HG02981 (cell line): ENCODE measurements around the gene TBC1D2.

Source experiments
- ATAC-seq: cut with Tn5 transposase; IDR thresholded peaks from one replicate; pipeline ENCODE4 v1.9.1; 2021; ENCODE audit warnings: mild to moderate bottlenecking, moderate library complexity; ENCODE audit not compliant: unreplicated experiment

The TBC1D2 gene

DNA sequence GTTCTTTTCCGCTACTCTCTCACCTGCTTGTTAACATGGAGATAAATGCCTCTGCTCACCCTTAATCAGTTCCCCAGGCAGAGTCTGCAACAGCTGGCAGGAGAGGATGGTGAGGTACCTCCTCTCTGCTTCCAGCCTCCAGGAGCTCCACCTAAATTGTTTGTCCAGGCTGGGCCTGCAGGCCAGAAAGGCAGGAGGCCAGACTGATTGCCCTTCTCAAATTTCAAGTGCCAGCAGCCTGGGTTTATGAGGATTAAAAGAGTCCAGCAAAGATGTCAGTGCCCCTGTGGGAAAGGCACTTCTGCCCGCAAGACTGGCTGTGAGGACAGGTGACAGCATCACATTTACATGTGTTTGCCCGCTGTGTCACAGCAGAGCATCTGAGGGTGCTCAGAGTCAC, 82.8 kb downstream of the TBC1D2 start:
- ATAC-seq, result no peak

DNA sequence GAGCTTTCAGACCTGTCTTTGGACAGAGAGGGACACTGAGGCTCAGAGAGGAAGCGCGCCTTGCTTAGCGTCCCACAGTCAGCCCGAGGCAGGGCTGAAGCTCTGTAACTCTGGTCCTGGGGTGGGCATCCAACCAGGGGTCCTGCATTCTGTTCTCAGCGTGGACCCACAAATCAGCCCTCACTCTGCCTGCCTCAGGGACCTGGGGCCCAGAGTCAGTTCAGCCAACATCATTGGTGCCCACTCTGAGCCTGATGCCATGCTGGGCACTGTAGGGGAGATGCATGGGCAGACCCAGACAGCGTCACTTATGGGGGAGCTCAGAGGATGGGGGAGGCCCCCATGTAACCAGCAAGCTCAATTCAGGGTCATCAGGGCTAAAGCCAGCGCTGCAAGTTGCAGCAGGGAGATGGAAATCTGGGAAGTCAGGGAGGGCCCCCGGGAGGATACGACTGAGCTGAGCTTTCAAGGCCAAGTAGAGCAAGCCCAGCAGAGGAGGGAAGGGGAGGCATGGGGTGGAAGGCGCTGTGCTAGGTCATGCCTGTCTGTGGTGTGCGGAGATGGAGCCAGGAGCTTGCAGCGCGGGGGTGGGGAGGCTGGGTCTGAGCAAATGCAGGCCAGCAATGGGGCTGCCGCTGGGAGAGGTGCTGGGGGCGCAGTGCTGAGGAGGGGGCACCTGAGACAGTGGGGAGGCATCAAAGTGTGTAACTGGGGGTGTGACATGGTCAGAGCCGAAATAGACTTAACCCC, 84.1 kb downstream of the TBC1D2 start:
- no peak for ATAC-seq

DNA sequence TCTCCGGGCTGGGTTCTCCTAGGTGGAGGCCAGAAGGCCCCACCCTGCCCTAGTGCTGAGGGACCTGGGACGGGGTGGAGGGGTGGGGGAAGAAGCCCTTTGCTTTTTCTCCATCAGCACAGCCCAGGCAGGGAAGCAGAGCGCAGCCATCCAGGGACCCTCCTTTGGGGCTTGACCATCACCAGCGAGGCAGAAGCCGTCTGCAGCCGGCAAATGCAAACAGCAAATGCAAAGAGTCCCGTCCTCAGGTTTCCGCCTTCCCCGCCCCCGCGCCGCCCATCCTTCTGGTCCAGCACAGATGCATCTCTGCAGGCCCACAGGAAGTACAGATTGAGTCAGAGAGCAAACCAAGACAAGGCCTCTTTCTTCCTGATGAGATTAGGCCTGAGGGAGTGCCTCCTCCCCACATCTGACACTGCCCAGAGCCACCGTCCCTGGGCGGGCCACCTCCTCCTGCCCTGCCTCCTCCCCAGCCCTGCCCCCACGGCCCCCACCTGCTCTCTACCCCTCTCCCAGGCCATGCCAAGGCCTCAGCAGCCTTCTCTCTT, 86.4 kb downstream of the TBC1D2 start:
- ATAC-seq, result peak; percentile 96

DNA sequence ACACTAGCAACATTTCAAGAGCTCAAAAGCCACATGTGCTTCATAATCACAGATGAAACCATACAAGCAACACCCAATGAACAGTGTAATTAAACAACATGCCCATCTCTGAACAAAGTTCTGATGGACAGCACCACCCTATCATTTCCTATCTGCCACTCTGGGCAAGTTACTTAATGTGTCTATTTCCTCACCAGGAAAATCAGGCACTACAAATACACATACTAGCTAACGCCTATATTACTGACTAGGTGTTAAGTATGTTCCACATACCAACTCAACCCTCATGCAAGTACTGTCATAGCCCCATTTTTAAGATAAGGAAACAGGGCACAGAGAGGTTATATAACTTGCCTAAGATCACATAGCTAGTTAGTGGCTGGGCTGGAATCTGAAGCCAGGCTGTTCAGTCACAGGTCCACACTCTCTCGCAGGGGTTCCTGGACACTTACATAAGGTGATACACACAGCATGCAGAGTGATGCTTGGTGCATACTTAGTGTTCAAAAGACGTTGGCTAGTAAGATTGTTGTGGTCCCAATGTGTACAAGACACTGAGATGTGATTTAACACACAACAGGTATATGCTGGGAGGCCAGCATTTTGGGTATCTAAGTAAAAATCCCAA, 87.2 kb downstream of the TBC1D2 start:
- no peak for ATAC-seq

DNA sequence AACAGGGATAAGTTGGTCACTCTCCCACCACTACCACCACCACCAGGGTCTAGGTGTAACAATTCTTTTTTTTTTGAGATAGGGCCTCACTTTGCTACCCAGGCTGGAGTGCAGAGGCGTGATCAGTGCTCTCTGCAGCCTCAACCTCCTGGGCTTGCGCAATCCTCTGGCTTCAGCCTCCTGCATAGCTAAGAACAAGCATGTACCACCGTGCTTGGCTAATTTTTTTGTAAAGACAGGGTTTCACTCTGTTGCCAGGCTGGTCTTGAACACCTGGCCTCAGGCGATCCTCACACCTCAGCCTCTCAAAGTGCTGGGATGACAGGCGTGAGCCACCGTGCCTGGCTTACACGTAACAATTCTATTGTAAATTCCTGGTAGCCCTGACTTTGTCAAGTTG, 90.5 kb downstream of the TBC1D2 start:
- ATAC-seq, result no peak

DNA sequence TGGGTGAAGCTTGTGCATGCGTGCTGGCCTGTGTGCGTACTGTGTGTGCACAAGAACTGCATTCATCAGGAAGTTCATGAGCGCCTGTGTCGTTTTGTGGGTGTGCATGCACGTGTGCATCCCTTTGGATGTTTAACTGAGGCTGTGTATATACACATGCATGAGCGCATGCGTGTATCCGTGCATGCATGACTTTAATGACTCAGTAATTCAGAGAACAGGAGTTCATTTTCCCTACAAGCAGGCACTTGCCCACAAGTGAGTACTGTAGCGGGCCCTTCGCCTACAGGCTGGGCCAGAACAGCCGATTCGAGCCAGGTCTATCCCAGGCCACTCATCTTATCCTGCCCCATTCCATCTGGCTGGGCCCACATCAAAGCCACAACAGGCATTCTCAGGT, 92.8 kb downstream of the TBC1D2 start:
- ATAC-seq, result no peak

DNA sequence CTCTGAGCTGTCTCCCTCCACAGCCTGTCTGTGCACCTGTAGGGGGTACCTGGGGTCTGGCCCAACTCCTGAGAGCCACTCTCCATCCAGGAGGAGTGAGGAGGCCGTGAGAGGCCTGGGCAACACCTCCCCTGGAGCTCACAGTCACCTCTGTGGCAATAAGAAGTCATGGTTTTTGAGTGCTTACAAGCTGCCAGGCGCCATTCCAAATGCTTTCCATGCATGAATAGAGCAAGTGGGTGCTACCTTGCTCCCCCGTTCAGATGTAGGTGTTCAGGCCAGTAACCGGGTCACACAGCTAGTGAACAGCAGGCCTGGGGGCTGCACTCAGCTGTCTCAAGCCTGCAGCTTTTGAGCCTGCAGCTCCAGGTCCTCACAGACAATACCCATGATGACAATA, 93.6 kb downstream of the TBC1D2 start:
- no peak for ATAC-seq

DNA sequence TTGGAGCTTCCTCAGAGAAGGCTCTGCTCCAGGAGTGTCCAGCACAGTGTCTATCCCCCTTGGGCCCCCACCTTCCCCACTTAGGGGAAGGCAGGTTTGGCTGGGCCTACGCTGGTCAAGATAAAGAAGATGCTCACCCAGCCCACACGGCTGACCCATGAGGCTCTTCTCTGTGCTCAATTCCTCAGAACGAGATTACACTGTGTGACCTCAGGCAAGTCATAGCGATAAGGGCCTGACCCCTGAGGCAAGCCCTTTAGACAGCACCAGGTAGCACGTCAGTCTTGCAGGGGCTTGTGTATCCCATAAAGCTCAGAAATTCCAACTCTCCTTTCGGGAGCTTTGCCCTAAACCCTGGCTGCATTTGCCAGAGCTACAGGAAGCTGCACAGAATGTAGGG, 95.7 kb downstream of the TBC1D2 start:
- no peak for ATAC-seq

DNA sequence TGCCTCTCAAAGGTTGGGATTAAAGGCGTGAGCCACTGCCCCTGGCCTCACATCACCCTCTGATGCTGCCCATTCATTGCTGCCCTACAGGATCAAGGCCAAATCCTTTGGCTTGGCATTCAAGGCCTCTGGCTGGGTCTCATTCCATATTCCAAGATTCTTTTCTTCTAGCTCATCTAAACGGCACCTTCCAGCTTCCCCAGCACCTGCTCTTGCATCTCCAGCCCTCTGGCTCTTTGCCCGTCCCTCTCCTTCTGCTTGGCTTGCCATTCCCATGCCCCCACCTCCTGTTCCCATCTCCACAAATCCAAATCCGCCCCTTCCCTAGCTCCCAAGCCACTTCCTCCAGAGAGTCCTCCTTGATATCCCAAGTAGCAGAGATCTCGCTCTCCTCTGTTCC, 96.1 kb downstream of the TBC1D2 start:
- no peak for ATAC-seq

DNA sequence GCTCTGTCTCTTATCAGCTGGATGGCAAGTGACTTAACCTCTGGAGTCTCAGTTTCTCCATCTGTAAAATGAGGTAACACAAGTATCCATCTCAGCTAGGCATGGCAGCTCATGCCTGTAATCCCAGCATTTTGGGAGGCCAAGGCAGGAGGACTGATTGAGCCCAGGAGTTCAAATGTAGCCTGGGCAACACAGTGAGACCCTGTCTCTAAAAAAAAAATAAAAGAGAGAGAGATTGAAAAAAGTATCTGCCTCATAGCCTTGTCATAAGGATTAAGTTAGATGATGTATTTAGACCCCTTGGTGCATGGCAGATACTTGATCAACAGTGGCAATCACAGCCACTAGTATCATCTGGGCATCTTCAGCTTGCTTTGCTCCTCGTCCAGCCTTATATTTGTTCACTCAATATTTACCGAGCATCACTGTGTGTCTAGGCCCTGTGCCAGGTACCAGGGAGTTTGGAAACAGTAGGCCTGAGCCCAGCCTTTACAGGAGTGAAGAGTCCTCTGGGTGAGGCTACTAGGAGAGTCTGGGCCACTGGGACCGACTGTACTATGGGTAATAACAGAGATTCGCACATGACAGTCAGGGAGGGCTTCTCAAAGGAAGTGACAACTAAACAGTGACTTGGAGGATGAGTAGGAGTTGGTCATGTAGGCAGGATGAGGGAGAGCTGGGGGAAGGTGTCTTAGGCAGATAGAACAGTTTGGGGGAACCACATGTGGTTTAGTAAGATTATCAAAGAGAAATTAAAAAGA, 97.2 kb downstream of the TBC1D2 start:
- ATAC-seq, result no peak

DNA sequence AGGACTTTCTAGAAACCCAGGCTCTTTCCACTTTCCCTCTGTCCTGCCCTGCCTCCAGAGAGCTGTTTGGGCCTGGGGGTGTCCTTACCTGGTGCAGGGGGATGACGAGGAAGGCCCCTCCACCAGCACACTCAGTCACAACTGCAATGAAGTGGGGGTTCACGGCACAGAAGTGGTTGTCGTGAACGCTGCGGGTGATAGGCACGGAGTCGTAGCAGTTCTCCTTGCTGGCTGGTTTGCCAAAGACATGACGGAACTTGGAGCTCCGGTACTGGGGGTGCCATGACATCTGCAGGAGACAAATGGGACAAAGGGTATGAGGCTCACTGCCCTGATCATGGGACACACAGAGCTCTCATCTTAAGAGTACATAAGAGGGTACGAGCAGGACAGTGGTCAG, 98.1 kb downstream of the TBC1D2 start:
- no peak for ATAC-seq

DNA sequence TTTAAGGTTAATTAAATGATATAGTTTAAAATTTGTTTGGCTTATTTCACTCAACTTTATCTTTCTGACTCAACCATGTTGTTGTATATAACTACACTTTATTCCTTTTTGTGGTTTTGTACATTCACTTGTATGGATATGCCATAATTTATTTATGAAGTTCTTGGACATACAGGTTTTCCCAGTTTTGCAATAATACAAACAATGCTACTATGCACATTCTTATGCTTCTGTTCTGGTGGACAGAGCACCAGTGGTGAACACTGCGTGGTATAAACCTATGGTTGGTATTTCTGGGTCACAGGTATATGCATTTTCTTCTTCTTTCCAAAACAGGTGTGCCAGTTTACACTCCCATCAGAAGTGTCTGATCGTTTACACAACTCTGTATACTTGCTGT, 100.8 kb downstream of the TBC1D2 start:
- ATAC-seq, result no peak

DNA sequence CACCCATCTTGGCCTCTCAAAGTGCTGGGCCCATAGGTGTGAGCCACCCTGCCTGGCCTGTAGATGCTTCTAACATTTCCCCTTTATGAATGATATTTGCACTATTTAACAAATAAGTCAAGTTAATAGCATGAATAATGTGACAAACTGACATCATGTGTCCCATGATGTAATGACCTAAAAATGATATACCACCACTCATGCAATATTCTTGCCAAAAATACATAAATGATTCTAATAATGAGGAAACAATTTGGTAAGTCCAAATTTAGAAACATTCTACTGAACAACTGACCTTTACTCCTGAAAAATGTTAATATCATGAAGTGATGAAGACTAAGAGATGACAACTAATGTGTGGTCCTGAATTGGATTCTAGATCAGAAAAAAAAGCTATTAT, 102.9 kb downstream of the TBC1D2 start:
- no peak for ATAC-seq

DNA sequence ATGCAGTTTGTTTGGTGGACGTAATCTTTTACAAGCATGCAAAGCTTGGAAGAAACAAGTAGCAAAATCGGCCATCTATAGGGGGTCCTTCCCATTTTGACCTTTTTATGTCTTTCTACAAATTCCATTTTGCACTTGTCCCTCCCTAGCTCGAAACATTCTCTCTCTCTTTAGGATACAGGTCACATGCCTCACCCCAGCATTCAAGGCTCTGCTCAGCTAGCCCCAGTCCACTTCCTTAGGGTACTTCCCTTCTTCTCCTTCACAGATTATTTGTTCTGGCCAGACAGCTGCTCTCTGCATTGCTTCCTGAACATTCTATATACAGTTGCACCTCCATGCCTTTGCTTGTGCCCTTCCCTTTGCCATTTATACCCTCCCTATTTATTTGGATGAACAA, 104.7 kb downstream of the TBC1D2 start:
- ATAC-seq, result no peak

DNA sequence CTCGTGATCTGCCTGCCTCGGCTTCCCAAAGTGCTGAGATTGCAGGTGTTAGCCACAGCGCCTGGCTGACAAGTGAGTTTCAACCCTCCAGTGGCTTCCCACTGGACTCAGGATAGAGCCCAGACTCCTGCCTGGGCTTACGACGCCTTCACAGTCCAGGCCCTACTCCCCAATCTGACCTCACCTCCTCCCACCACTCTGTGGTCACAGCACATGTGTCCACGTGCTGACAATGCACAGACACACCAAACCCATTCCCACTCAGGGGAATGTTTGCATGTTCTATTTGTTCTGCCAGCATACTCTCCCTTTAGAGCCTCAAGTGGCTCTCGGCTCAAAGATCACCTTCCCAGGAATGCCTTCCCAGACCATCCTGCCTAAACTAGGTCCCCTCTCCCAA, 105.3 kb downstream of the TBC1D2 start:
- ATAC-seq, result no peak

DNA sequence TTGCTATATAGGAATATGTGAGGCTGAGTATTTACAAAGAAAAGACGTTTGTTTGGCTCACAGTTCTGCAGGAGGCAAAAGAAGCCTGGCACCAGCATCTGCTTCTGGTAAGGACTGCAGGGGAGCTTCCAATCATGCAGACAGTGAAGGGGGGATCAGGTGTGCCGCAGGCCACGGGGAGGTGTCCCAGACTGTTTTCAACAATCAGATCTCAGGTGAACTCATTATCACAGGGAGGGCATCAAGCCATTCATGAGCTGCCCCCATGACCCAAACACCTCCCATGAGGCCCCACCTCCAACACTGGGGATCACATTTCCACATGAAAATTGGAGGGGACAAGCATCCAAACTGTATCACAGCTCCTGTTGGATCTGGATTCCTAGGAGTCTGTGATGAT, 106.0 kb downstream of the TBC1D2 start:
- ATAC-seq, result no peak
